GM19324 (cell line): Measurements from ENCODE around the gene KRTAP5-4.
"Not testable (repeated sequence)": the region's sequence is repeated elsewhere in the genome, so short reads cannot be mapped to it uniquely, and the experiment has no call there.

ENCODE experiments used
- ATAC-seq: cut with Tn5 transposase; IDR thresholded peaks from one replicate; pipeline ENCODE4 v1.9.1; 2021; ENCODE audit warnings: mild to moderate bottlenecking, moderate library complexity; ENCODE audit not compliant: unreplicated experiment, low FRiP score

Gene KRTAP5-4, protein sequence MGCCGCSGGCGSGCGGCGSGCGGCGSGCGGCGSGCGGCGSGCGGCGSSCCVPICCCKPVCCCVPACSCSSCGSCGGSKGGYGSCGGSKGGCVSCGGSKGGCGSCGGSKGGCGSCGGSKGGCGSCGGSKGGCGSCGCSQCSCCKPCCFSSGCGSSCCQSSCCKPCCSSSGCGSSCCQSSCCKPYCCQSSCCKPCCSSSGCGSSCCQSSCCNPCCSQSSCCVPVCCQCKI

DNA sequence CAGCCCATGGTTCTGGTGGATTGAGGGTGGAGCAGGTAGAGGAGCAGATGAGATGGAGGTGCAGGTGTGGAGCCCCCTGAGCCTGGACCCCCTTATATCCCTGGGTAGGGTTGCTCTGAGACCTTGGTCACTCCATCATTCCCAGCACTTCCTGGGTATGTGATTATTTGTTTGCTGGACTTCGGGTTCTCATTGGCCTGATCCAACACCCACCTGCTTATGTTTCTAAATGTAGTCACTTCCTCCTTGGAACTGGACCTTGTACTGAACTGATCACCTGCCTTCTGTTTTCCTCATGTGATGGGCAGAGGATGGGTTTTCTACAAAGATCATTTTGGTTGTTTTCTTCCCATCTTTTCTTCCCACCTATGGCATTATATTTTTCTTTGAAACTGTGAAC is at the start of gene KRTAP5-4:
Gene KRTAP5-4, minus strand, starts transcription at position 53 of the 400 bp plus-strand sequence. Its CDS starts 45 bp downstream, at position 8.
- no peak for ATAC-seq

DNA sequence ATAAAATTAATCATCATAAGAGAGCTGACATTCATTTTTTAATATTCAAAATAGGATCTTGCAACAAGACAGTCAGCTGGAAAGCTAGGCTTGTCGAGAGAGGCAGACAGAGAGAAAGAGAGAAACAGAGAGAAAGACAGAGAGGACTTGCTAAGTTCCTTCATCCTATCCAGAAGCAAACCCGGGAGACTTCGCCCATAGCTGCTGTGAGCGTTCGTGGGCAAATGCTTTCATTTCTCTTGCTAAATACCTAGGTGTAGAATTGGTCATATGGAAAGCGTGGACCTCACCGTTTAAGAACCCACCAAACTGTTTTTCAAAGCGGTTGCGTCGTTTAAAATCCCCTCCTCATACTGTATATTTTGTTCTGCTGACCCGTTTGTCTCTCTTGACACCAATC is 49.7 kb upstream of the KRTAP5-4 start:
- ATAC-seq, result no peak

DNA sequence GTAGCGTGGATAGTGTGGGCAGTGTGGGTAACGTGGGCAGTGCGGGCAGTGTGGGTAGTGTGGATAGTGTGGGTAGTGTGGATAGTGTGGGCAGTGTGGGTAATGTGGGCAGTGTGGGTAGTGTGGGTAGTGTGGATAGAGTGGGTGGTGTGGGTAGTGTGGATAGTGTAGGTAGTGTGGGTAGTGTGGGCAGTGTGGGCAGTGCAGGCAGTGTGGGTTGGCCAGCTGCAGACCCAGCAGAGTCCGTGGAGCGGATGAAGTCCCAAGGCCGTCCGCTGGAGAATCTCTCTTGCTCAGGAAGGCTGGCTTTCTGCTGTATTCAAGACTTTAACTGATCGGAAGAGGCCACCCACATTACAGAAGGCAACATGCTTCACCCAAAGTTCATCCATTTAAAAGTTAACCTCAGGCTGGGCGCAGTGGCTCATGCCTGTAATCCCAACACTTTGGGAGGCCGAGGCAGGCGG is 49.0 kb upstream of the KRTAP5-4 start:
- no peak for ATAC-seq

DNA sequence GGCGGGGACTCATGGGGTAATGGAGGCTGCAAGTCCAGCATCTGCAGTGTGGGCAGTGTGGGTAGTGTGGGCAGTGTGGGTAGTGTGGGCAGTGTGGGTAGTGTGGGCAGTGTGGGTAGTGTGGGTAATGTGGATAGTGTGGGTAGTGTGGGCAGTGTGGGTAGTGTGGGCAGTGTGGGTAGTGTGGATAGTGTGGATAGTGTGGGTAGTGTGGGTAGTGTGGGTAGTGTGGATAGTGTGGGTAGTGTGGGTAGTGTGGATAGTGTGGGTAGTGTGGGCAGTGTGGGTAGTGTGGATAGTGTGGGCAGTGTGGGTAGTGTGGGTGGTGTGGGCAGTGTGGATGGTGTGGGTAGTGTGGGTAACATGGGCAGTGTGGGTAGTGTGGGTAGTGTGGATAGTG is 48.5 kb upstream of the KRTAP5-4 start:
- not testable (repeated sequence) for ATAC-seq

DNA sequence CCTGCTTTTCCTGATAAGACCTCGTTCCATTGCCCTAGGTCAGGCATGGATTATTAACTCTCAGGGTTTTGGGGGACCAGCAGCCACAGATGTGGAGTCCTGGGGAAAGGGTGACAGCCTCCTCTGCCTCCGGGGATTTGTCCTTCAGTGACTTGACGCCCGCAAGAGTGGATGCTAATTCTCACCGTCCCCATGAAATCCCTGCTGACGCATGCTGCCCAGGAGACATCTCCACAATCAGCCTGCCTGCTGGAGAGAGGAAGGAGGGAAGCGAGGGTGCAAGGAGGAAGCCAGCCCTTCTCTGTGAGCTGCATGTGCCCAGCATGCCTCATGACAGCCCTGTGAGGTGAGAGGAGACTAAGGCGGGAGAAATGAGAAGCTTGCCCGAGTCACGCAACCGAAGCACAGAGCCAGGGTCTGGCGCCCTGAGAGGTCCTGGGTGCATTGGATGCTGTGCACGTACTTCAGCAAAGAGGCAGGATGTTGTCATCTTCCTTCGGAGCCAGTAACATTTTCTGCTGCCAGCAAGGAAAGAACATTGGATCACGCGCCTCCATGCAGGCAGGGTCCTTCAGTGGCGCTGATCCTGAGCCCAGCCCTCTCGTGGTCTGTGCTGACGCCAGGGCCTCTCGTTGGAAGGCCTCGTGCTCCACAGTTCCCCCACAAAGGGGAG is 47.7 kb upstream of the KRTAP5-4 start:
- ATAC-seq, result no peak

DNA sequence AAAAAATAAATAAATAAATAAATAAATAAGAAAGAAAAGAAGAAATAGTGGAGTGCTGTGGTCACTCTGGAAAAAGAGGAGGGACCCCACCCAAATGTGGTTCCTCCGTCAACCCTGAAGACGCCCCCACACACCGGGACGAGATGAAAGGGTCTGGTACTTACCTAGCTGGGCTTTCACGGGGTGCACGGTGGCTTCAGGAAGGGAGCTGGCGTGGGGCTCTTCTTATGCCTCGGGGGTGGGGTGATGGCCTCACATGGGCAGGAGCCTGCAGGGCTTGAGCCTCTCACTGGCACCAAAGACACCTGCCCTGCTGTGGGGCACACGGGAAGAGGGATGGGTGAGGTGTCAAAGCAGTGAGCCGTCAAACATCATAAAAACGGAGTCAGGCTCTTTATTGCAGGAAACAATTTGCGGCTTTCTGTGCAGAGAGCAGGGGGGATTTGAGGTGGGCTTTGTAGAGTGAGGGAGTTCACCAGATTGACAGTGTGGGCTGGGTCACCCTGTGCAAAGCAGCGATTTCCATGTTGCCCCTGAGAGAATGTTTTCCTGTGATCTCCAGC is 47.1 kb upstream of the KRTAP5-4 start:
- ATAC-seq, result no peak

DNA sequence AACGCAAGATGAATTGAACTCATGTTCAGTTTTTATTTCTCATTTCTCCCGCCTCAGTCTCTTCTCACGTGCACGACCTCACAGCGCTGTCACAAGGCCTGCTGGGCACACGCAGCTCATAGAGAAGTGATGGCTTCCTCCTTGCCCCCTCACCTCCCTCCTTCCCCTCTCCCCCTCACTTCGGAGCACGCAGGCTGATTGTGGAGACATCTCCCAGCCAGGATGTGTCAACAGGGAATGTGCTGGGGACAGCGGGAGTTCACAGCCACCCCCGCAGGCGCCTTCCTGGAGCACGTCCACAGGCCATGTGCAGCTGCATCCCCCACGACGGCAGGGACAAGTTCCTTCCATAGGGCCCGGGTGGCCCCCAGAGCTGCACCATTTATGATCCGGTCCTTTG is 46.0 kb upstream of the KRTAP5-4 start:
- ATAC-seq, result no peak

DNA sequence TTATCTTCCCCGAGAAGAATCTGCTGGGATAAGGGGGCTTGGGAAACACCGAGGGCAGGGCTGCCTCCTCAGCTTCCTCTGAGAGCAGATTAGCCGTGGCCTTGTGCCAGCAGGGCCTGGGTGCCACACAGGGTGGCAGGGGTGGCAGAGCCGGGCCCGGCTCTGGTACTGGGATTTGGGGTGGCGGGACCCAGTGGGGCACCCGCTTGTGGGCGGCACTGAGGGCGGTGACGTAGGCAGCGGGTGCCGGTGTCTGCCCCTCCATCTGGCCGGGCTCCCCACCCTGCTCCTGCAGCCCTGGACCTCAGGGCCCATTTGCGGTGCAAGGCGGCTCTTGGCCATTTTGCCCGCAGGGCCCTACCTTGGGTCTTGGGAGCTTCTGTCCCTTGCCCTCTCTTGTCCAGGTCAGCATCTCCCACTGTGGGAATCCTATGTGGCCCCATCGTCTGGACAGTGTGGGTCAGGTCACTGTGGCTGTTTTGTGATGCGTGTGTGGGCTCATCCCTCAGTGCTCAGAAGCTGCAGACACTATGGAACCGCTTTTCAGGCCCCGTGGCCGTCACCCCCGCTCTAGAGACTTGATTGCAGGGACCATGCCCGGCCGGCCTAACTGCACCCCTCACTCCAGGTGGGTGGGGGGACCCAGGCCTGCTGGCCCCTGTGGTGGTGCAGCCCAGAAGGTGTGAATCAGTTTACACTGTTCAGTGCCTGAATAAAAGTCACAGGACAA is 45.3 kb upstream of the KRTAP5-4 start:
- no peak for ATAC-seq

DNA sequence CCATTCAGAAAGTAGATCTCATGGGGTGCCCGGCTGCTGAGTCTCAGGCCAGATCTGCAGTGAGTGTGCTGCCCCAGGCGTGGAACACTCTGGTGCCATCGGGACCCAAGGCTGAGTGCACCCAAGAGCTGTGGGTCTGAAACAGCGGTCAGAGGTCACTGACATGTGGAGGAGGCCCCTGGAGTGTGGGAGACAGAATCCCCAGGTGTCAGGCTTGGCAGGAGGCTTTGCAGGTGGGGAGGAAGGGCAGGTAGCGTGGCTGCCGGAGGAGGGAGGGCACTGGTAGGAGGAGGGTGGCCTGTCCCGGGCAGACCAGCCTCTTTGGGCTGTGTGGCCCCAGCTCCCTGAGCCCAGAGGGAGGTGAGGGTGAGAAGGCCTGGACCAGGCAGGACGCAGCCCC is 43.4 kb upstream of the KRTAP5-4 start:
- no peak for ATAC-seq

DNA sequence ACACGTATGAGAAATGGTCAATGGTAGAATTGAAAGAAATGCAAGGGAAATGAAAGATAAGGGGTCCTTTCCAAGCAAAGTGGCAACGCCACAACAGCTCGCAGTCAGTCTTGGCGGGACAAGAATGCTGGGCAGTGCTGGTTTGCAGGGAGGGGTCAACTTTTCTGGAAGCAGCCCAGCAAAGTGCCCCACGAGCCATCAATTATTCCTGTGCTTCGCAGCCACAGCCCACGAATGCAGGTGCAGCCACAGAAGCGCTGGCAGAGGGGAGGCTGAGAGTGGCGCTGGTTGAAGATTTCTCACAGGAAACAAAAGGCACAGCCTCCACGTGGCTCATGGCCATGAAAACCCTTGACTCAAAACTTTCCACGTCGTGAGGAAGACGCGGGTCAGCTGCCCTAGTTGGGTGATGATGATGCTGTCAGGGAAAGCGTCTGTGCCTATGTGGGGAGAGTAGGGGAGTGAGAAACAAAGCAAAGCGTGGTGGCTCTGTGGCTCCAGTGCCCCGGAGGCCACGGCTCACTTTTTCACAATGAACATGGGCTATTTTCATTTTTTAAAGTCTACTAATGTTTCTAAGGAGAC is 40.9 kb upstream of the KRTAP5-4 start:
- not testable (repeated sequence) for ATAC-seq

DNA sequence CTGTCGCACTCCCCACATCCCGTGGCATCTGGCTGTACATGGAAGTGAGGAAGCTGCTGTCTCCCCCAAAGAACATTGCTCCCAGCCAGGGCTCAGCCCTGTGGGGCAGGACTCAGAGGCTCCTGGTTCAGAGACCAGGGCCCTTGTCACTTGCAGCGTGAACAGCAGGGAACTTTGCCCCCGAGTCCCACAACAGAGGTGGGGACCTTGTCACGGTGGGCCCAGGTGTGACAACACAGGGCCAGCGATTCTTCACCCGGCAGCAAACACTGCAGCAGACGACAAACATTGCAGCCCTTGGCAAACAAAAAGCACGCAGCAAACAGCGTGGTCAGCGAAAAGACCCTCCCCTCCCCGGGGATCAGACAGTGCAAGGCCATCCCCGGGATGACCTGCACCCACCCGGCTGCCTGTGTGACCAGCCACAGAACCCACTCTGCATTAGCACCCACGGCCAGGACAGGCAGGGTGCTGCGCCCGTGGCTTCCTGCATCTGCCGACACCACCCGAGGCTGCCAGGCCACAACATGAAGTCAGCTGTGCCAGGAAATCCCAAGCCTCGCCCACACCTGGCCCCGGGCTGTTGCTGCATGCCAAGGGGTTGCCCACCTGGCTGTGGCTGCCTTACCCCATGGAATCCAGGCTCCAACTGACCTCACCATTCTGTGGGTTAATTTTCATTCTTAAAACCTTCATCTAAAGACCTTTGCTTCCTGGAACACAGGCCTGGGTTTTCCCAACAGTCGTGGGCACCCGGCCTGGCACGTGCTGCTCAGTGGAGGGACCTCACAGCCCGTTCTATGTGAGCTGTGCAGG is 39.7 kb upstream of the KRTAP5-4 start:
- not testable (repeated sequence) for ATAC-seq

DNA sequence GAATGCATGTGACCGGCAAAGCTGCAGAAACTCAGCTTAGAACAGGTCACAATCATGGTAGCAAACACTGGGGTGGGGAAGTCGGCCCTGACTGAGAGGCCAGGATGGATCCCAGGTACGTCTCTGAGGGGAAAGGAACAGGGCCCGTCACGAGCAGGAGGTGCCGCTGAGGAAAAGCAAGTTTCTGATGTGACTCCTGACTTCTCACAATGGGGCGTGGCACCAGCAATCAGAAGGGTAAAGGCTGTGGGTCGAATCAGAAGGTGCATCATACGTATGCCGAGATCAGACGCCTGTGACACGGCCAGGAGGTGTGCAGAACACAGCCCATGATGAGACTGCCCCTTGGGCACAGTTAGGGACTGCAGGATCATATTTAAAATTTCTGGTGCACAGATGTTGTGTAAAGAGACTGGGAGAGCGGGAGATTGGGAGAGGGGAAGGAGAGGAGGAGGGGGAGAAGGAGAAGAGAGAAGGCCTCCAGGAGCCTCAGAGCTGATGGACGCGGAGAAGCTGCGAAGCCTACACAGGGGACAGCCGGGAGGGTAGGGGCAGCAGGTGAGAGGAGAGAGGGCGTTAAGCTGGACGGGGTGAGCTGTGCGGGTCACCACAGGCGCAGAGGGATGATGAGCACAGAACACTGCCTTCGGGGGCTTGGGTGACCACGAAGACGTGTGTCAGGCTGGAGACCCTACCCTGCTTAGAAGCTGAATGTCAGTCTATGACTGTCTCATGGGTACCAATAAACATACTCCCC is 38.4 kb upstream of the KRTAP5-4 start:
- no peak for ATAC-seq

DNA sequence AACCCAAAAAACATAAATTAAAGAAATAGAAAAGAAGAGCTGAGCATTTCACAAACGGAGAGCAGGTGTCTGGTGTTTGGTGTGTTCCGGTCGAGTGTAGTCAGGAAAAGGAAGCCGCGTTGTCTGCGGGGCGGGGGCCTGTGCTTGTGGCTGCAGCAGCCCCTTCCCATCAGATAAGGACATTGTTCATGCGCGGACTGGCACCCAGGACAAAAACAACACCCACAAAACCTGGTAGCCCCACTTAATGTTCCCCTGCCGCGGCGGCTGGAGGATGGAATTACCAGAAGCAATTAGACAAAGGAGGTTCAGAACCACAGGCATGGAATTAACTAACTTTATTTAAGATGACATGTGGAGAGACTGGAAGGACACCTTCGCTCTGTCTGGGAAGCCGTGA is 37.6 kb upstream of the KRTAP5-4 start:
- no peak for ATAC-seq

DNA sequence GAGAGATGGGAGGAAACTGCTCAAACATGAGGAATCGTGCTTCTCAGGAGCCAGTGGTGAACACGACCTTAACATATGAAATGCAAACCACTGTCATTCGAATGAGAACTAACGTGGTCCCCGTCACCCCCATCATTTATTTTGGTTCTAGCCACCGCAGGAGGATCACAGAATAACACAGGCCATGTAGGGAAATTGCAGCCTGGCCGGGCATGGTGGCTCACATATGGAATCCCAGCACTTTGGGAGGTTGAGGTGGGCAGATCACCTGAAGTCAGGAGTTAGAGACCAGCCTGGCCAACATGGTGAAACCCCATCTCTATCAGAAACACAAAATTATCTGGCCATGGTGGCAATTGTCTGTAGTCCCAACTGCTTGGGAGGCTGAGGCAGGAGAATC is 34.7 kb upstream of the KRTAP5-4 start:
- no peak for ATAC-seq

DNA sequence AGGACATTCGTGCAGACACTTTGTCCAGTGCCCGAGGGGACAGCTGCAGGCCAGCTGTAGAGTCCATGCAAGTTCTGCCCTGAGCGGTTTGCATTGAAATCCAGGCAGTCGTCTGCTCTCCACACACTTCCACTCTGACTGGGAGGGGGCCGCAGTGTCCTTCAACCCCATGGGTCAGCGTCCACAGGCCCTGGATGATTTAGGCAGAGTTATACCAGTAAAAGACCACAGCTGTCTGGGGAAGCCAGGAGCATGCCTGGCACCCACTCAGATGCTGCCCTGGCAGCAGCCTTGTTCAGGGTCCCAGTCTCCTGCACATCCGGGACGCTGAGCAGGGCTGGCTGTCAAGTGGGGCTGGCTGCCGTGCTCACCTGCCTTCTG is 34.1 kb upstream of the KRTAP5-4 start:
- no peak for ATAC-seq

DNA sequence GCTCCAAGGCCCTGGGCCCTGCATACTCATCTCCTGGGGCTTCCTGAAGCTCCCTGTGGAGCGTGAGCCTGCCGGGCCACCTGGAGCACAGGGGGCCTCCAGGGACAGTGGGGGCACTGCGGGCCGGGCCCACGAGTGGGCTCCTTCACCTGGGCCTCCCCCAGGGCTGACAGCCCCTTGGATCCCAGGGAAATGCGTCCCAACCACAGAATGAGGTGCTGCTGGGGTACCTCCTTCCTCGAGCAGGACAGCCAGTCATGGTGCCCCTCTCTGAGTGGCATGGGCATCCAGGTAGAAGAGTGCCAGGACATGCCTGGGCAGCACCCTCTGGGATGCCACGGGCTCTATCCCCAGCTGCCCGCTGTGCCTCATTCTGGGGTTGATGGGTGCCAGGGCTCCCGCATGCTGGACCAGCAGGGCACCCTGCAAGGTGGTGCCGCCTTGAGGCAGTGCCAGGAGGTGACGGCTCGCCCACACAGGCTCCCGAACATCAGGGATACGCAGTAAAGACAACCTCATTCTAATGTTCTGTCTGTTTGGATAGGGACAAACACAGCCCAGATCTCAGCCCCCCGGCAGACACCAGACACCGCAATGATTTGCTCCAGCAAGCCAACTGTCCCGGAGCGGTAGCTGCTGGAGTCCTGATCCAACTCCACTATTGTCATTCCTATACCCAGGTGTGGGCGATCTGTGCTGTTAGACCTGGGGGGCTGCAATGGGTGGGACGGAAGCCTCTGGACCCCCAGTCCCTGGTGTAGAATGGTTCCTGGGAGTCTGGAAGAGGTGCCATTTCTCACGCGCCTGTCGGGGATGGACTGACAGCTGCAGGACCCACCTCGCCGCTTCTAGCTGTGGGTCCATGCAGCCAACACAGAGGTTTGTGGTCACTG is 33.5 kb upstream of the KRTAP5-4 start:
- no peak for ATAC-seq

DNA sequence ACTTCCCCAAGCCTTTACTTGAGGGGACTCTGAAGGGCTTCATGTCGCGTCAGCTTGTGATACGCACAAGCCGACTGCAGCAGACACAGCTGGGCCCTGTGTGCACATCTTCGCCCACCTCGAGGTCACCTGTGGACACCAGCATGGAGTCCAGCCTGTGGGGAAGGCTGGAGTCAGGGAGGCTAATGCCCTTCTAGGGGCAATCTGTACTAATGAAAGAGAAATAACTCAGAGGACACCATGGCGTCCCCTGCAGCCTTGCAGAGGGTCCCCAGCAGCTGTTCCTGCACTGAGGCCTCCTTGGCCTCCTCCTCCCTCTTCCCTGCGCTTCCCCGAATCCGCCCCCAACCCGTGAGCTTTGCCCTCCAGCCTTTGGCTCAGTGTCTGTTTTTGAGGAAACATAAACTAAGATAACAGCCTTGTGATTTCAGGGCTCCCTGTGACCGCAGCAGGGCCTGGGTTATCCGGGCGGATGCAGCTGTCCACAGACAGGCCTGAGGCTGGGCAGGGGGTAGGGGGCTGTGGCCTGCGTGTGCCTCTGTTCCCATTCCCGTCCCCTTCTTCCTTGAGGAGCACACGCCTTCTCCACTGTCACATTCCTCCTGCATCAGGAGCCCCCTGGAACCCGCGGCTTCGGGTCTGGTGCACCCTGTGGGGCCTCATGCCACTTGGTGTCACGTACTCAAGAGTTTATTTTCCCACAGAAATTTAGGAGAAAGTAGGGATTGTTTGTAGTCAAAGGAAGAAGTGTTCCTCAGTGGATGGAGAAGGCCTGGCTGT is 32.6 kb upstream of the KRTAP5-4 start:
- ATAC-seq, result no peak
